ENCODE results near the gene GALNT2. TPM values are rescaled to one million over a fixed set of nuclear protein-coding genes. Genes with fewer than 3 reads are reported as not detected.

Gene GALNT2
- total RNA-seq, 1 donor from 2014 or later, result 58.0 TPM

DNA sequence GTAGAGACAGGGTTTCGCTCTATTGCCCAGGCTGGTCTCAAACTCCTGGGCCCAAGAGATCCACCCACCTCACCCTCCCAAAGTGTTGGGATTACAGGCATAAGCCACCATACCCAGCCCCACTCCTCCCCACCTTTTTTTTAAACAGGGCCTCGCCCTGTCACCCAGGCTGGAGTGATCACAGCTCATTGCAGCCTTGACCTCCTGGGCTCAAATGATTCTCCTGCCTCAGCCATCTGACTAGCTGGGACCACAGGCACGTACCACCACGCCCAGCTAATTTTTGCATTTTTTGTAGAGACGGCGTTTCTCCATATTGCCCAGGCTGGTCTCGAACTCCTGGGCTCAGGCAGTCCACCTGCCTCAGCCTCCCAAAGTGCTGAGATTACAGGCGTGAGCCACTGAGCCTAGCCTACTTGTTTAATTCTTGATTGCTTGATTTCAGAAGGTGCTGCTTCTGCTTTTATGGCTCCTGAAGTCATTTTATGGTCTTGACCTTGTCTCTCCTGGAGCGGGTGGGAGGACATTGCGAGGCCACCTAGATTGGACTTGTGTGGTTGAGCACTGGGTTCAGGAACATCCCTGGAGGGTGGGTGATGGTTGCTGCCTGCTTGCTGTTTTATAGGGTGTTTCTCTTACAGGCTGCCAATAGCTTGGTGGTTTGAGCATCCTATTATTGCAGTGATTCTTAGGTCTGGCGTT, 81.9 kb downstream of the GALNT2 start:
- Mint-ChIP-seq H3K27me3 (ENCODE audit: low read depth) (no peaks in the 10 kb centered on the region), H3K36me3 (ENCODE audit: low read depth) (no peaks in the 10 kb centered on the region), H3K9me3 (no peaks in the 10 kb centered on the region), H3K27ac (ENCODE audit: unreplicated experiment) (no peak overlapping the region), H3K4me3 (no peak overlapping the region), H3K4me1 (peaks cover 82% of the 10 kb centered on the region)
- TF ChIP-seq, protein P1, sequence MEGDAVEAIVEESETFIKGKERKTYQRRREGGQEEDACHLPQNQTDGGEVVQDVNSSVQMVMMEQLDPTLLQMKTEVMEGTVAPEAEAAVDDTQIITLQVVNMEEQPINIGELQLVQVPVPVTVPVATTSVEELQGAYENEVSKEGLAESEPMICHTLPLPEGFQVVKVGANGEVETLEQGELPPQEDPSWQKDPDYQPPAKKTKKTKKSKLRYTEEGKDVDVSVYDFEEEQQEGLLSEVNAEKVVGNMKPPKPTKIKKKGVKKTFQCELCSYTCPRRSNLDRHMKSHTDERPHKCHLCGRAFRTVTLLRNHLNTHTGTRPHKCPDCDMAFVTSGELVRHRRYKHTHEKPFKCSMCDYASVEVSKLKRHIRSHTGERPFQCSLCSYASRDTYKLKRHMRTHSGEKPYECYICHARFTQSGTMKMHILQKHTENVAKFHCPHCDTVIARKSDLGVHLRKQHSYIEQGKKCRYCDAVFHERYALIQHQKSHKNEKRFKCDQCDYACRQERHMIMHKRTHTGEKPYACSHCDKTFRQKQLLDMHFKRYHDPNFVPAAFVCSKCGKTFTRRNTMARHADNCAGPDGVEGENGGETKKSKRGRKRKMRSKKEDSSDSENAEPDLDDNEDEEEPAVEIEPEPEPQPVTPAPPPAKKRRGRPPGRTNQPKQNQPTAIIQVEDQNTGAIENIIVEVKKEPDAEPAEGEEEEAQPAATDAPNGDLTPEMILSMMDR (conservative IDR thresholded peaks at IDR 0.05), result no peak
- DNase-seq (ENCODE audit: low read depth, low spot score), result no peak

DNA sequence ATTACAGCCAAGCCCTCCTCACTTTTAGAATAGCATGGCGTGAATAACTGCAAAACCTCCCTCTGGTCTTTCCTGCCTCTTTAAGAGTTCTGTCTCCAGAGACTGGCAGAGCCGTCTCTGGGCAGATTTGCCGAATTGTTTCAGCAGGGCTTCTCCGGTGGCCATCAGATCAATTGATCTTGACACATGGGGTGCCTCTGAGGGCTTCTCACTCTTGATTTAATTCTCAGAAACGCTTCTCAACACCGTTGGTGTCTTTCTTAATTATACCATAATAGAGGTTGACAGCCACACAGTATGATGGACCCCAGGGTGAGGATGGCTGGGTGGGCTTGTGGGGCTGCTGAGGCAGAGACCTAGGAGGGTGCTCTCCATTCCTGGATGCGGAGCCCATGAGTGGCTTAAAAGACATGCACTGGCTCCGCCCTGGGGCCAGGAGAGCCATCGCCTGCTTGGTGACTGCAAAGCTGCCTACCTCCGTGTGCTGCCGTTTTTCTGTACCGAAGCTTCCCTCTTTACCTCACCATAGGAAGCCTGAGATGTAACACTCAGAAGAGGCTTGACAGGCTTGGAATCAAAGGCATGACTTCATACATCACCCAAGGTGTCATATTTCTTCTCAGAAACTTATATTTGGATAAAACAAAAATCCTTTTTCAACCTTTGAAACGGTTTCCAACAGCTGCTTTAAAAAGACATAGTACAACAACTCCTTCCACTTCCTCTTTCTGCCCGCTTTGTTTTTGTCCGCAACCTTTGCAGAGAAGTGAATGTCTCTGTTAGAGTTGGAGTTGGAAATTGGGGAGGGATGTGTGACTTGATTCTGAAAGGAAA, 82.9 kb downstream of the GALNT2 start:
- H3K27me3 Mint-ChIP-seq (ENCODE audit: low read depth), result no peaks in the 10 kb centered on the region
- H3K4me1 Mint-ChIP-seq, result peaks cover 86% of the 10 kb centered on the region
- H3K36me3 Mint-ChIP-seq (ENCODE audit: low read depth), result no peaks in the 10 kb centered on the region
- H3K4me3 Mint-ChIP-seq, result no peak overlapping the region
- no peaks in the 10 kb centered on the region for H3K9me3 Mint-ChIP-seq
- TF ChIP-seq, protein P1 (conservative IDR thresholded peaks at IDR 0.05), result no peak
- H3K27ac Mint-ChIP-seq (ENCODE audit: unreplicated experiment), result no peak overlapping the region
- DNase-seq (ENCODE audit: low read depth, low spot score), result no peak

DNA sequence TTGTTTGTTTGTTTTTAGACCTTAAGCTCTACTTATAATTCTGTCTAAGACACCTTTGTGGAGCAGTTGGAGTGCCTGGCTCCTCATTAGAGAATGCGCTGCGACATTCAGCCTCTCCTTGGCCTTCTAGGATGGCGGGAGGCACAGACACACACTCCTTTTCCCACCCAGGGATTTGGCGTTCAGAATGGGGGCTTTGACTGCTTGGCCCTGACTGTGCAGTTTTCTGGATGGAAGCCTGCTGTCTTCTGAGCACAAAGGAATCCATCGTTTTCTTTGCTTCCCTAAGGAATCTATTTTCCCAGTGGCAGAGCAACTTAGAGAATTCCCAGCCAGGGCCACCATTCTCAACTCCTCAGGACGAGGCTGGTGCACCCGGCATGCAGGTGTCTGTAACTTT, 83.6 kb downstream of the GALNT2 start:
- Mint-ChIP-seq H3K4me3 (no peak overlapping the region), H3K36me3 (ENCODE audit: low read depth) (no peaks in the 10 kb centered on the region), H3K27ac (ENCODE audit: unreplicated experiment) (peak overlapping the region; percentile 44), H3K4me1 (peaks cover 89% of the 10 kb centered on the region), H3K27me3 (ENCODE audit: low read depth) (no peaks in the 10 kb centered on the region), H3K9me3 (no peaks in the 10 kb centered on the region)
- TF ChIP-seq, protein P1 (conservative IDR thresholded peaks at IDR 0.05), result no peak
- no peak for DNase-seq (ENCODE audit: low read depth, low spot score)

DNA sequence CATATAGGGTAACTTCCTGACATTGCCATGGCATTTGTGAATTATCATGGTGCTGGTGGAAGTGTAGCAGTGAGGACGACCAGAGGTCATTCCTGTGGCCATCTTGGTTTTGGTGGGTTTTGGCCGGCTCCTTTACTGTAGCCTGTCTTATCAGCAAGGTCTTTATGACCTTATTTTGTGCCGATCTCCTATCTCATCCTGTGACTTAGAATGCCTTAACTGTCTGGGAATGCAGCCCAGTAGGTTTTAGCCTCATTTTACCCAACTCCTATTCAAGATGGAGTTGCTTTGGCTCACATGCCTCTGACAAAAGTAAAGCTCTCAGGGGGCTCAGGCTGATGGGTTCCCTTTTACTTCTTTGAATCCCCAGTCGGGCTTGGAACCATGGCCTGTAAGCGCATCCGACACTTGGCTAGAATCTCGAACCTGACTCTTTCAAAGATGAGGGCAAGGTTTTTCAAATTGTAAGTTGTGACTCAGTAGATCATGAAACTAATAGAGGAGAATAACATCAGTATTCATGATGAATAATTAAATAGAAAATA, 85.0 kb downstream of the GALNT2 start:
- Mint-ChIP-seq H3K27me3 (ENCODE audit: low read depth) (no peaks in the 10 kb centered on the region), H3K36me3 (ENCODE audit: low read depth) (peaks cover 2% of the 10 kb centered on the region), H3K9me3 (peaks cover 2% of the 10 kb centered on the region), H3K4me3 (peak overlapping the region; percentile 18), H3K27ac (ENCODE audit: unreplicated experiment) (no peak overlapping the region), H3K4me1 (peaks cover 88% of the 10 kb centered on the region)
- DNase-seq (ENCODE audit: low read depth, low spot score), result no peak
- TF ChIP-seq, protein P1 (conservative IDR thresholded peaks at IDR 0.05), result no peak

DNA sequence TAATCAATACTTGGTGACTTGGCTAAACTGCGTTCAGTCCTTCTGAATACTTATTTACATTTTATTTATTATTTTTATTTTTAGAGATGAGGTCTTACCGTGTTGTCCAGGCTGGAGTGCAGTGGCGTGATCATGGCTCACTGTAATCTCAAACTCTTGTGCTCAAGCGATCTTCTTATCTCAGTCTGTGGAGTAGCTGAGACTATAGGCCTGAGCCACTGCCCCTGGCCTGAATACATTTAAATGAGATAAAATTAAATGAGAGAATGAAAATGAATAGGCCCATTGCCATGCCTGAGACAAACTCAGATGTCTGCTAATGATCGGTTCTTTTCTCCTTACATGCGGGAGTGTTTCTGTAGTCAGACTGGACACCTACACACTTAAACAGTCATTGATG, 86.0 kb downstream of the GALNT2 start:
- Mint-ChIP-seq H3K4me1 (peaks cover 89% of the 10 kb centered on the region), H3K27ac (ENCODE audit: unreplicated experiment) (peak overlapping the region; percentile 94), H3K27me3 (ENCODE audit: low read depth) (no peaks in the 10 kb centered on the region), H3K9me3 (peaks cover 3% of the 10 kb centered on the region), H3K36me3 (ENCODE audit: low read depth) (peaks cover 3% of the 10 kb centered on the region), H3K4me3 (peak overlapping the region; percentile 69)
- TF ChIP-seq, protein P1 (conservative IDR thresholded peaks at IDR 0.05), result no peak
- no peak for DNase-seq (ENCODE audit: low read depth, low spot score)

Data from neural crest cell (in vitro differentiated cells).